GM20431 (cell line): ENCODE data around the gene CHAD.

Source experiments
- in situ Hi-C: fragments of 300-500 bp; cut with MseI, MboI; formaldehyde crosslinking; loops from one replicate; pipeline ENCODE4 v1.15.0; 2020; ENCODE audit warnings: low sequenced_read_pairs; ENCODE audit not compliant: unreplicated experiment

The CHAD gene

GRCh38 chr17:50461550-50462132 lies 7.0 kb downstream of the CHAD start:
- in situ Hi-C loops: no loop called here

GRCh38 chr17:50460831-50461526 lies 7.7 kb downstream of the CHAD start:
- in situ Hi-C loops: no loop called here

- in situ Hi-C loops: no loop called here
Measured at GRCh38 chr17:50459756-50460155, 8.9 kb downstream of the CHAD start.

- in situ Hi-C loops: no loop called here
Measured at GRCh38 chr17:50458701-50459676, 9.7 kb downstream of the CHAD start.

GRCh38 chr17:50458270-50458669 lies 10.4 kb downstream of the CHAD start:
- in situ Hi-C loops: no loop called here

- in situ Hi-C loops: no loop called here
Measured at GRCh38 chr17:50457621-50458020, 11.1 kb downstream of the CHAD start.

GRCh38 chr17:50453901-50454300 lies 14.8 kb downstream of the CHAD start:
- in situ Hi-C loops: no loop called here

- in situ Hi-C loops: no loop called here
Measured at GRCh38 chr17:50452630-50453300, 15.9 kb downstream of the CHAD start.

- in situ Hi-C loops: no loop called here
Measured at GRCh38 chr17:50451943-50452629, 16.6 kb downstream of the CHAD start.

GRCh38 chr17:50448643-50449042 lies 20.0 kb downstream of the CHAD start:
- in situ Hi-C loops: no loop called here

GRCh38 chr17:50447870-50448595 lies 20.6 kb downstream of the CHAD start:
- in situ Hi-C loops: no loop called here

GRCh38 chr17:50445730-50446325 lies 22.9 kb downstream of the CHAD start:
- in situ Hi-C loops: no loop called here

- in situ Hi-C loops: no loop called here
Measured at GRCh38 chr17:50444841-50445715, 23.6 kb downstream of the CHAD start.

GRCh38 chr17:50443505-50443974 lies 25.1 kb downstream of the CHAD start:
- in situ Hi-C loops: no loop called here

GRCh38 chr17:50440838-50441829 lies 27.5 kb downstream of the CHAD start:
- in situ Hi-C loops: no loop called here

GRCh38 chr17:50440172-50440837 lies 28.4 kb downstream of the CHAD start:
- in situ Hi-C loops: no loop called here
